Panc1 (cell line): ENCODE data around the gene LTBP2.

Source experiments
- POLR2AphosphoS5 ChIP-seq: IDR thresholded peaks from 2 replicates; pipeline ENCODE4 v1.6.1; 2012; ENCODE audit warnings: mild to moderate bottlenecking, low read depth, low read length, moderate library complexity
- SIN3A ChIP-seq: IDR thresholded peaks from 2 replicates; pipeline ENCODE4 v1.6.1; 2012; ENCODE audit warnings: low read depth, mild to moderate bottlenecking, low read length, moderate library complexity, borderline replicate concordance; ENCODE audit not compliant: insufficient read depth
- TF ChIP-seq, protein P1 (sequence below): fragments of 450-650 bp; IDR thresholded peaks from 2 replicates; pipeline ENCODE4 v1.5.1; 2017; ENCODE audit warnings: mild to moderate bottlenecking

DNA sequence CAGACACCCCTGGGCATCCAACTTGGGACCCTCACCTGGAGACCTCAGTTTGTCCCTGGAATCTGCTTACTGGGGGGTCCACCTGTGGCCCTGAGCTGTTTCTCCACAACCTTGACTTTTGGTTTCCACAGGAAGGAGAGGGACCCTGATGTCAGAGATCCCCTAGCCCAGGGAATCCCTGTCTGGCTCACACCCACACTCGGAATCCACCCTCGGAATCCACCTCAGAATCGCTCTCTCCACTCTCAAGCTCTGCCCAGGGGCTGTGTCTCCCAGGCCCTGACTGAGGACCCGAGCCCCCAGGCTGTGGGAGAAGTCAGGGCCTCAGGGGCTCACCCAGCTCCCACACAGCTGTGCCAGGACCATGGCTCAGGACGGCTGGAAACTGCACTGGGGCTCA, 17.4 kb downstream of the LTBP2 start:
- TF ChIP-seq, protein P1, sequence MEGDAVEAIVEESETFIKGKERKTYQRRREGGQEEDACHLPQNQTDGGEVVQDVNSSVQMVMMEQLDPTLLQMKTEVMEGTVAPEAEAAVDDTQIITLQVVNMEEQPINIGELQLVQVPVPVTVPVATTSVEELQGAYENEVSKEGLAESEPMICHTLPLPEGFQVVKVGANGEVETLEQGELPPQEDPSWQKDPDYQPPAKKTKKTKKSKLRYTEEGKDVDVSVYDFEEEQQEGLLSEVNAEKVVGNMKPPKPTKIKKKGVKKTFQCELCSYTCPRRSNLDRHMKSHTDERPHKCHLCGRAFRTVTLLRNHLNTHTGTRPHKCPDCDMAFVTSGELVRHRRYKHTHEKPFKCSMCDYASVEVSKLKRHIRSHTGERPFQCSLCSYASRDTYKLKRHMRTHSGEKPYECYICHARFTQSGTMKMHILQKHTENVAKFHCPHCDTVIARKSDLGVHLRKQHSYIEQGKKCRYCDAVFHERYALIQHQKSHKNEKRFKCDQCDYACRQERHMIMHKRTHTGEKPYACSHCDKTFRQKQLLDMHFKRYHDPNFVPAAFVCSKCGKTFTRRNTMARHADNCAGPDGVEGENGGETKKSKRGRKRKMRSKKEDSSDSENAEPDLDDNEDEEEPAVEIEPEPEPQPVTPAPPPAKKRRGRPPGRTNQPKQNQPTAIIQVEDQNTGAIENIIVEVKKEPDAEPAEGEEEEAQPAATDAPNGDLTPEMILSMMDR = no peak
- TF ChIP-seq SIN3A (no peak), POLR2AphosphoS5 (no peak)
